K562 (cell line): ENCODE results near the gene ZCCHC3. TPM values are rescaled to one million over a fixed set of nuclear protein-coding genes. Genes with fewer than 3 reads are reported as not detected.

Source experiments
- BACH1 ChIP-seq: fragments of 200-800 bp; sonication (Bioruptor generic); IDR thresholded peaks from 2 replicates; pipeline ENCODE4 v1.6.1; 2016; ENCODE audit warnings: missing genetic modification characterization, missing compliant biosample characterization
- BDP1 ChIP-seq: IDR thresholded peaks from 3 replicates; pipeline ENCODE4 v1.6.1; 2011; ENCODE audit not compliant: insufficient read length, insufficient read depth
- CHD4 ChIP-seq: fragments of 200-600 bp; sonication (generic); IDR thresholded peaks from 3 replicates; pipeline ENCODE4 v1.6.1; 2012; ENCODE audit warnings: low read depth, mild to moderate bottlenecking, mixed read lengths, low read length, inconsistent platforms; ENCODE audit not compliant: insufficient read depth, insufficient replicate concordance, poor library complexity, severe bottlenecking
- ELF4 ChIP-seq: fragments of 450-650 bp; formaldehyde crosslinking; IDR thresholded peaks from 2 replicates; pipeline ENCODE4 v1.4.0; 2022; ENCODE audit warnings: missing genetic modification characterization
- GABPB1 ChIP-seq: sonication (generic); formaldehyde crosslinking; IDR thresholded peaks from 2 replicates; pipeline ENCODE4 v1.8.0; 2022; ENCODE audit warnings: mild to moderate bottlenecking, missing genetic modification reagents
- GTF2A2 ChIP-seq: IDR thresholded peaks from 2 replicates; pipeline ENCODE4 v1.6.1; 2016; ENCODE audit warnings: mild to moderate bottlenecking, missing genetic modification characterization, missing compliant biosample characterization
- GTF2F1 ChIP-seq: IDR thresholded peaks from 2 replicates; pipeline ENCODE4 v1.6.1; 2011; ENCODE audit warnings: low read depth, low read length, improper control_type of control experiment
- HDAC6 ChIP-seq: IDR thresholded peaks from 2 replicates; pipeline ENCODE4 v1.6.1; 2012; ENCODE audit warnings: low read depth, mild to moderate bottlenecking, control low read depth, inconsistent platforms, low read length, moderate library complexity
- IFI16 ChIP-seq: fragments of 250-450 bp; sonication (Bioruptor Pico); IDR thresholded peaks from 2 replicates; pipeline ENCODE4 v2.1.2; 2022; ENCODE audit warnings: mild to moderate bottlenecking, inconsistent platforms
- LARP7 ChIP-seq: fragments of 450-650 bp; IDR thresholded peaks from 2 replicates; pipeline ENCODE4 v1.6.1; 2016
- MCM5 ChIP-seq: fragments of 450-650 bp; IDR thresholded peaks from 2 replicates; pipeline ENCODE4 v1.6.1; 2016; ENCODE audit warnings: low read depth
- MNT ChIP-seq, 2 experiments: fragments of 450-650 bp; conservative IDR thresholded peaks; 2 replicates each; pipeline ENCODE4 v1.6.1; 2017; ENCODE audit warnings: mild to moderate bottlenecking in 2 of 2, moderate library complexity in 2 of 2
- NCOA1 ChIP-seq: fragments of 450-650 bp; IDR thresholded peaks from 2 replicates; pipeline ENCODE4 v1.6.1; 2016; ENCODE audit warnings: low read depth
- RBBP5 ChIP-seq: fragments of 200-600 bp; sonication (generic); IDR thresholded peaks from 2 replicates; pipeline ENCODE4 v1.6.1; 2012; ENCODE audit warnings: borderline replicate concordance, mild to moderate bottlenecking, low read length, control low read depth, inconsistent platforms; ENCODE audit not compliant: insufficient read depth, poor library complexity, severe bottlenecking
- SRSF3 ChIP-seq: fragments of 200-400 bp; formaldehyde crosslinking; IDR thresholded peaks from 2 replicates; pipeline ENCODE4 v1.6.1; 2016; ENCODE audit warnings: mild to moderate bottlenecking, low read length, moderate library complexity; ENCODE audit not compliant: insufficient read depth
- ZBTB2 ChIP-seq: fragments of 450-650 bp; IDR thresholded peaks from 2 replicates; pipeline ENCODE4 v1.6.1; 2016; ENCODE audit warnings: antibody characterized with exemption
- ZNF436 ChIP-seq: fragments of 250-450, 450-650 bp; sonication (Bioruptor Pico); formaldehyde crosslinking; IDR thresholded peaks from 2 replicates; pipeline ENCODE4 v1.7.0; 2020; ENCODE audit warnings: mild to moderate bottlenecking
- polyA plus RNA-seq, 8 experiments: library from polyadenylated mRNA; depleted of rRNA in 4 of 8; stranded (reverse) in 5 of 8; unstranded in 3 of 8; fragments of >200 nt; fragmentation: Nextera tagmentation in 2 of 8; fragmentation: Illumina TruSeq in 1 of 8; extraction: Ambion mirVana in 2 of 8; extraction: Trizol in 1 of 8; gene quantifications; 2 replicates each; pipeline versions ENCODE4 v1.2.1 to v1.2.3, GENCODE V29; 2011 to 2014; ENCODE audit warnings: inconsistent platforms in 1 of 8, missing spikeins in 1 of 8
- total RNA-seq, 7 experiments: library from RNA; depleted of rRNA in 6 of 7; stranded (reverse); fragments of >200 nt in 6 of 7; fragmentation: Illumina TruSeq in 2 of 7; extraction: Trizol in 2 of 7; gene quantifications; 2 replicates each; pipeline versions ENCODE4 v1.2.1 to v1.2.3, GENCODE V29; 2011 to 2021; ENCODE audit warnings: low replicate concordance in 1 of 7
- TF ChIP-seq, protein P1 (sequence below): fragments of 250-450 bp; sonication (Bioruptor Pico); IDR thresholded peaks from 2 replicates; pipeline ENCODE4 v1.4.0; 2020; ENCODE audit warnings: mild to moderate bottlenecking, moderate library complexity
- TF ChIP-seq, protein P2 (sequence below): IDR thresholded peaks from 2 replicates; pipeline ENCODE4 v1.6.1; 2016; ENCODE audit warnings: missing genetic modification characterization, missing compliant biosample characterization

The ZCCHC3 gene
- total and polyA plus RNA-seq, 9 of the 15 experiments (the other 6 are each of a cell fraction or from before 2014, with no cell fraction given) = 2.8 to 23.3 (median 16.5) TPM

DNA sequence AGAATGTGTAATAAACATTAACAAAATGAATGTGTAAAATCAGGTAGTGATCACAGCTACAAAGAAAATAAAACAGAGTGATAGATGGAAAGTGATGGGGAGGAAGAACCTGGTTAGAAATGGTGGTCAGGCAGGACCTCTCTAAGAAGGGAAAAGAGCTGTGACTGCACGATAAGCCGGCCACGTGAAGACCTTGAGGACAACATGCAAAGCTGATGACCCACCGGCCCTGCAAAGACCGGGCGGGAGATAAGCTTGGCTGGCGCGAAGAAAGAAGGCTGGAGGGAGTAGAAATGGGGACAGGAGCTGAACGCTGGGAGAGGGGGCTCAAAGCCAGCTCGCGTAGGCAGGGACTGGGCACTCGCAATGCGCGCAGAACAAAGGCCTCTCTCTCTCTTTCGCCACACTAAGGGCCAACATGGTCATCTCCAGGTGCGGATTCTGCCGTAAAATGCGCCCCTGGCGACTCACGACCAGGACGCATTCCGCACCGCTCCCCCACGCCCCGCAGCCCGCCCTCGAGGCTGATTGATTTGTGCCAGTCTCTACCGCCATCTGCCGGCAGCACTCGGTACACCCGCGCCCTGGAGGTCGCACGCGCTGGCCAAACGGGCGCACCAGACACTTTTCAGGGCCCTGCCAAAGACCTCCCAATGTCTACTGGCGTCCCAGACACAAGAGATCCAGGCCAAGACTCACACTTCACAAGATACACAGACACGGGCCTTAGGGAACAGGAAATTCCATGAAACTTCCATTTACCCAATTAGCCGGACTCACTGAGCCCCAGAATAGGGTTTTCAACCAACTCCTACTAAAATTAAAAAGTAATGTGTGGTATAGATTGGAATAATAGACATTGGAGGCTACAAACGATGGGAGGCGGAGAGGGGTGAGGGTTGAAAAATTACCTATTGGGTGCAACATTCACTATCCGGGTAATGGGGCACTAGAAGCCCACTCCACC lies 30.5 kb upstream of the ZCCHC3 start (continued):
- TF ChIP-seq BACH1 (tag) = no peak
- TF ChIP-seq LARP7 = no peak
- TF ChIP-seq, protein P1, sequence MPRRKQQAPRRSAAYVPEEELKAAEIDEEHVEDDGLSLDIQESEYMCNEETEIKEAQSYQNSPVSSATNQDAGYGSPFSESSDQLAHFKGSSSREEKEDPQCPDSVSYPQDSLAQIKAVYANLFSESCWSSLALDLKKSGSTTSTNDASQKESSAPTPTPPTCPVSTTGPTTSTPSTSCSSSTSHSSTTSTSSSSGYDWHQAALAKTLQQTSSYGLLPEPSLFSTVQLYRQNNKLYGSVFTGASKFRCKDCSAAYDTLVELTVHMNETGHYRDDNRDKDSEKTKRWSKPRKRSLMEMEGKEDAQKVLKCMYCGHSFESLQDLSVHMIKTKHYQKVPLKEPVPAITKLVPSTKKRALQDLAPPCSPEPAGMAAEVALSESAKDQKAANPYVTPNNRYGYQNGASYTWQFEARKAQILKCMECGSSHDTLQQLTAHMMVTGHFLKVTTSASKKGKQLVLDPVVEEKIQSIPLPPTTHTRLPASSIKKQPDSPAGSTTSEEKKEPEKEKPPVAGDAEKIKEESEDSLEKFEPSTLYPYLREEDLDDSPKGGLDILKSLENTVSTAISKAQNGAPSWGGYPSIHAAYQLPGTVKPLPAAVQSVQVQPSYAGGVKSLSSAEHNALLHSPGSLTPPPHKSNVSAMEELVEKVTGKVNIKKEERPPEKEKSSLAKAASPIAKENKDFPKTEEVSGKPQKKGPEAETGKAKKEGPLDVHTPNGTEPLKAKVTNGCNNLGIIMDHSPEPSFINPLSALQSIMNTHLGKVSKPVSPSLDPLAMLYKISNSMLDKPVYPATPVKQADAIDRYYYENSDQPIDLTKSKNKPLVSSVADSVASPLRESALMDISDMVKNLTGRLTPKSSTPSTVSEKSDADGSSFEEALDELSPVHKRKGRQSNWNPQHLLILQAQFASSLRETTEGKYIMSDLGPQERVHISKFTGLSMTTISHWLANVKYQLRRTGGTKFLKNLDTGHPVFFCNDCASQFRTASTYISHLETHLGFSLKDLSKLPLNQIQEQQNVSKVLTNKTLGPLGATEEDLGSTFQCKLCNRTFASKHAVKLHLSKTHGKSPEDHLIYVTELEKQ (CRISPR knock-in tag) = no peak
- no peak for TF ChIP-seq ELF4 (CRISPR knock-in tag)
- 0 out of 2 replicates have a peak, but pooled peaks have one; percentile 32 for TF ChIP-seq GTF2A2
- TF ChIP-seq BDP1 = no peak
- no peak for TF ChIP-seq RBBP5
- TF ChIP-seq HDAC6 = no peak
- no peak for TF ChIP-seq GTF2F1
- TF ChIP-seq SRSF3 = no peak
- TF ChIP-seq, protein P2, sequence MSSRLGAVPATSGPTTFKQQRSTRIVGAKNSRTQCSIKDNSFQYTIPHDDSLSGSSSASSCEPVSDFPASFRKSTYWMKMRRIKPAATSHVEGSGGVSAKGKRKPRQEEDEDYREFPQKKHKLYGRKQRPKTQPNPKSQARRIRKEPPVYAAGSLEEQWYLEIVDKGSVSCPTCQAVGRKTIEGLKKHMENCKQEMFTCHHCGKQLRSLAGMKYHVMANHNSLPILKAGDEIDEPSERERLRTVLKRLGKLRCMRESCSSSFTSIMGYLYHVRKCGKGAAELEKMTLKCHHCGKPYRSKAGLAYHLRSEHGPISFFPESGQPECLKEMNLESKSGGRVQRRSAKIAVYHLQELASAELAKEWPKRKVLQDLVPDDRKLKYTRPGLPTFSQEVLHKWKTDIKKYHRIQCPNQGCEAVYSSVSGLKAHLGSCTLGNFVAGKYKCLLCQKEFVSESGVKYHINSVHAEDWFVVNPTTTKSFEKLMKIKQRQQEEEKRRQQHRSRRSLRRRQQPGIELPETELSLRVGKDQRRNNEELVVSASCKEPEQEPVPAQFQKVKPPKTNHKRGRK (tag) = no peak
- TF ChIP-seq ZBTB2 = peak; percentile 66; the same call in 1 of the 2 replicates
- TF ChIP-seq IFI16 (CRISPR knock-in tag) = 0 out of 2 replicates have a peak, but pooled peaks have one; percentile 56
- peak; percentile 86 for TF ChIP-seq GABPB1
- no peak for TF ChIP-seq ZNF436 (CRISPR knock-in tag)
- no peak for TF ChIP-seq NCOA1
- no peak for TF ChIP-seq MCM5
- no peak for TF ChIP-seq CHD4
- TF ChIP-seq MNT (conservative IDR thresholded peaks at IDR 0.05) = peak; percentile 78 to 86; a peak in 3 of 4 replicates
